Brain microvascular endothelial cell (primary cell): ENCODE data around the gene GRPR.
A peak's percentile ranks its signal among the peaks of the same experiment; 100 is the strongest.

Experiments
- DNase-seq: peaks from one replicate; pipeline ENCODE4 v3.0.0-alpha.2; 2020
- H3K27ac ChIP-seq: fragments of 250-450 bp; sonication (Bioruptor Pico); 2 replicates; pipeline ENCODE4 v1.5.1; 2020; ENCODE audit warnings: mild to moderate bottlenecking, moderate library complexity
- H3K27me3 ChIP-seq: fragments of 250-450 bp; sonication (Bioruptor Pico); replicated peaks from 2 replicates; pipeline ENCODE4 v1.5.1; 2020; ENCODE audit warnings: mild to moderate bottlenecking
- H3K36me3 ChIP-seq: fragments of 250-450 bp; sonication (Bioruptor Pico); replicated peaks from 2 replicates; pipeline ENCODE4 v1.5.1; 2020; ENCODE audit warnings: mild to moderate bottlenecking
- H3K4me3 ChIP-seq: 2 replicates; pipeline ENCODE4 v1.5.1; 2011; ENCODE audit warnings: low read depth, mild to moderate bottlenecking, control low read depth, low read length, moderate library complexity
- in situ Hi-C: cut with HindIII; loops from 2 replicates; pipeline ENCODE4 v1.10.0; 2017; ENCODE audit warnings: low sequenced_read_pairs, low pct_ligation_motif_present
- TF ChIP-seq, protein P1 (sequence below): IDR thresholded peaks from 2 replicates; pipeline ENCODE4 v1.5.1; 2011; ENCODE audit warnings: low read depth, mild to moderate bottlenecking, moderate library complexity, low read length, control low read depth, inconsistent platforms; ENCODE audit errors: missing control alignments

Gene GRPR

GRCh38 chrX:16138108-16138427 is 14.7 kb downstream of the GRPR start:
- Histone ChIP-seq H3K36me3 (no peaks in the 10 kb centered on the region), H3K27me3 (no peaks in the 10 kb centered on the region), H3K27ac (no peak overlapping the region), H3K4me3 (no peak overlapping the region)
- DNase-seq: no peak
- in situ Hi-C loops: no loop called here
- TF ChIP-seq, protein P1, sequence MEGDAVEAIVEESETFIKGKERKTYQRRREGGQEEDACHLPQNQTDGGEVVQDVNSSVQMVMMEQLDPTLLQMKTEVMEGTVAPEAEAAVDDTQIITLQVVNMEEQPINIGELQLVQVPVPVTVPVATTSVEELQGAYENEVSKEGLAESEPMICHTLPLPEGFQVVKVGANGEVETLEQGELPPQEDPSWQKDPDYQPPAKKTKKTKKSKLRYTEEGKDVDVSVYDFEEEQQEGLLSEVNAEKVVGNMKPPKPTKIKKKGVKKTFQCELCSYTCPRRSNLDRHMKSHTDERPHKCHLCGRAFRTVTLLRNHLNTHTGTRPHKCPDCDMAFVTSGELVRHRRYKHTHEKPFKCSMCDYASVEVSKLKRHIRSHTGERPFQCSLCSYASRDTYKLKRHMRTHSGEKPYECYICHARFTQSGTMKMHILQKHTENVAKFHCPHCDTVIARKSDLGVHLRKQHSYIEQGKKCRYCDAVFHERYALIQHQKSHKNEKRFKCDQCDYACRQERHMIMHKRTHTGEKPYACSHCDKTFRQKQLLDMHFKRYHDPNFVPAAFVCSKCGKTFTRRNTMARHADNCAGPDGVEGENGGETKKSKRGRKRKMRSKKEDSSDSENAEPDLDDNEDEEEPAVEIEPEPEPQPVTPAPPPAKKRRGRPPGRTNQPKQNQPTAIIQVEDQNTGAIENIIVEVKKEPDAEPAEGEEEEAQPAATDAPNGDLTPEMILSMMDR: peak; percentile 36

DNA sequence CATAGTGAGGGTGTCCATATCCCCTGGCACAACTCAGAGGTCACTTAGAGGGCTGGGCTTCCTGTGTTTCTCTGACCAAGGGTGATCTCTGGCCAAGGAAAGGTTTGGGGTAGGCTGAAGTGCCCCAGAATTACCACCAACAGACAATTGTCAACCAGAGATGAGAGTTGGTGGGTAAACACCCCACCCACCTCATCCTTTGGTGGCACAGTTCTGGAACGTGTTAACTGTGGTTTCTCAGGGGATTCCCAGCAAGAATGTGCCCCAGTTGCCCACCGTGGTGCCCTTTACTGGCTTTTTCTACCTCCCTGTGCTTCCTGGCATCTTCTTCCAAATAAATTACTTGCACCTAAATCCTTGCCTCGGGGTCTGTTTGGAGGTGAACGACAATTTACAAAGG is 17.1 kb downstream of the GRPR start:
- TF ChIP-seq, protein P1: no peak
- Histone ChIP-seq H3K4me3 (no peak overlapping the region), H3K27me3 (no peaks in the 10 kb centered on the region), H3K27ac (no peak overlapping the region), H3K36me3 (no peaks in the 10 kb centered on the region)
- in situ Hi-C loops: no loop called here
- DNase-seq: no peak

GRCh38 chrX:16140983-16141382 is 17.6 kb downstream of the GRPR start:
- no peaks in the 10 kb centered on the region for H3K36me3 ChIP-seq
- in situ Hi-C loops: no loop called here
- TF ChIP-seq, protein P1: no peak

GRCh38 chrX:16141422-16142245 is 18.3 kb downstream of the GRPR start:
- TF ChIP-seq, protein P1: no peak
- Histone ChIP-seq H3K4me3 (no peak overlapping the region), H3K36me3 (no peaks in the 10 kb centered on the region), H3K27ac (no peak overlapping the region), H3K27me3 (no peaks in the 10 kb centered on the region)
- in situ Hi-C loops: no loop called here
- no peak for DNase-seq

More at GRCh38 chrX:16140983-16141382, 17.6 kb downstream of the GRPR start:
- H3K27me3 ChIP-seq: no peaks in the 10 kb centered on the region
- no peak overlapping the region for H3K4me3 ChIP-seq
- DNase-seq: no peak
- no peak overlapping the region for H3K27ac ChIP-seq

DNA sequence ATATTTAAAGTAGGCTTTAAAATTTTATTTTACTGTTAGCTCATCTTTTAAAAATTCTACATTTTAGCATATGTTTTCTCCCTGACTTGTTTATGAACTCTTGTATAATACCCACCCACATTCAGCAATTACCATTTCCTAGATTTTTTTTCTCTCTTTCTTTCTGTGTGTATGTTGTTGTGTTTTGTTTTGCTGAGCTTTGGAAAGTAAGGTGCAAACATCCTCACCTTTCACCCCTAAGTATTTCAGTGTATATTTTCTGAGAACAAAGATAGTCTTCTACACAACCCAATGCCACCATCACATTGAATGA is 18.8 kb downstream of the GRPR start:
- no peaks in the 10 kb centered on the region for H3K36me3 ChIP-seq
- no peak overlapping the region for H3K4me3 ChIP-seq
- DNase-seq: no peak
- in situ Hi-C loops: no loop called here
- H3K27me3 ChIP-seq: no peaks in the 10 kb centered on the region
- TF ChIP-seq, protein P1: no peak
- H3K27ac ChIP-seq: no peak overlapping the region

GRCh38 chrX:16143968-16144367 is 20.6 kb downstream of the GRPR start:
- no peak for DNase-seq
- TF ChIP-seq, protein P1: no peak
- Histone ChIP-seq H3K36me3 (no peaks in the 10 kb centered on the region), H3K4me3 (no peak overlapping the region), H3K27ac (no peak overlapping the region), H3K27me3 (no peaks in the 10 kb centered on the region)
- in situ Hi-C loops: no loop called here
